ENCODE measurements around the gene L3MBTL1. TPM values are rescaled to one million over a fixed set of nuclear protein-coding genes. Genes with fewer than 3 reads are reported as not detected.

Gene L3MBTL1
- polyA plus RNA-seq, 3 donors, result 0.31 to 9.0 (median 0.36) TPM

DNA sequence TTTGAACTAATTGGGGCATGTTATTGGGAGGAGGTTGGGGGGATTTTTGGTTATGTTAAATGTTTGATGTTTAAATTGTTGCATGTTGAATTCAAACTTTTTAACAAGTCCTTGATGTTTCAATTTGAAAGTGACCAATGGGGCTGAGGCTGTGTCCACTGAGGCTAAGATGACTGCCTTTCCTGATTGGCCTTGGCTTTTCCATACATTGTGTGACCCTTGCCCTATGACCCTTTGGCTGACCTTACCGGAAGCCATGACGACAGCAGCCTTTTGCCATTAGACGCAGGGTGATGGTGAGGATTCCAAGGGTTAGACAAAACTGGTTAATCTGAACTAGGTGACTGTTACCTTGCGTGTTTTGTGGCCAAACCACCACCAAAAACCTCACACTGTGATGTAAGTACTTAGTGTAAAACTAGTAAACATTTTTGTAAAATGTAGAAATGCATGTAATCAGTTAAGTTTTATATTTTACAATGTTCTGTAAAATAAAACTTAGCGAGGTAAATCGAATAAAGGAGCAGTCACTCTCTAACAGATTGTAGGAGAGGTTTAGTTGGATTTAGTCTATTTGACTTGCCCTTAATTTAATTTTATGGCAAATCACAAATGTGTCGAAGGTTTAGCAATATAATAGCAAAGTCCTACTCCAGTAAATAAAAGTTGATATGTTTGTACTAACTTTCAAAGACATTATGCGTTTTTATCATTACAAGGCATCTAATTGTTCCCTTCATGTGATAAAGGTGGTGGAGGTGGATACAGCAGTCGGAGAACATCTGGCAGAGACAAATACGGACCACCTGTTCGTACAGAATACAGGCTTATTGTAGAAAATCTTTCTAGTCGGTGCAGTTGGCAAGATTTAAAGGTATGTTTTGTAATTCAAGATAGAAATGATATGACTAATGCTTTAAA is 48.2 kb upstream of the L3MBTL1 start:
- peaks cover 23% of the 10 kb centered on the region for H3K4me1 Mint-ChIP-seq
- H2AFZ ChIP-seq (ENCODE audit: insufficient read depth, low read depth, low read length, poor library complexity, severe bottlenecking), result no peak overlapping the region
- H3K27me3 Mint-ChIP-seq (ENCODE audit: low read depth in 3 of 3), result peaks cover 4 to 10% (median 6%) of the 10 kb centered on the region in 3 donors
- no peaks in the 10 kb centered on the region for H3K9me3 Mint-ChIP-seq
- no CpG with 5 or more reads among the region's 12 CpGs for WGBS (ENCODE audit: insufficient coverage)
- intact Hi-C loops (cut with micrococcal nuclease), result loop anchor here (5.0 to 10.0 kb wide), 4 partner anchors 133 to 753 kb away; partner anchors contain the start of genes IFT52 (in 2 of the 2), OSER1 (in 2 of the 2) and MYBL2 (in 1 of the 2)
- peaks cover 53 to 54% of the 10 kb centered on the region in 2 donors for H3K36me3 ChIP-seq (replicated peaks in 1 of 2; ENCODE audit: control insufficient read depth in 1 of 2, insufficient read depth in 2 of 2, low read length in 2 of 2)
- peaks cover 58% of the 10 kb centered on the region for H4K20me1 ChIP-seq (ENCODE audit: insufficient read depth, low read length)
- H3K4me2 ChIP-seq (replicated peaks; ENCODE audit: extremely low read depth, low read length, poor library complexity, severe bottlenecking), result peak overlapping the region; percentile 86
- DNase-seq, result peak; percentile 12 to 38 (median 14)
- H3K27me3 ChIP-seq (ENCODE audit: control insufficient read depth in 2 of 2, insufficient read depth in 2 of 2, low read length in 2 of 2), result no peaks in the 10 kb centered on the region
- peak overlapping the region; percentile 80 to 86 (median 81) for H3K4me3 ChIP-seq (replicated peaks in 1 of 3; ENCODE audit: low read depth in 2 of 3, low read length in 3 of 3)
- H3K9ac ChIP-seq (ENCODE audit: insufficient read depth, low read length, poor library complexity, severe bottlenecking), result peak overlapping the region; percentile 99
- H3K79me2 ChIP-seq (ENCODE audit: insufficient read depth, low read length), result peaks cover 61% of the 10 kb centered on the region
- H3K36me3 Mint-ChIP-seq, result peaks cover 49 to 54% of the 10 kb centered on the region in 2 donors
- H3K9me3 ChIP-seq (replicated peaks in 1 of 2; ENCODE audit: control insufficient read depth in 1 of 2, insufficient read depth in 1 of 2, low read length in 2 of 2), result no peaks in the 10 kb centered on the region
- peaks cover 13 to 19% of the 10 kb centered on the region in 2 donors for H3K4me1 ChIP-seq (ENCODE audit: control insufficient read depth in 1 of 2, insufficient read depth in 2 of 2, low read length in 2 of 2)
- H3K27ac Mint-ChIP-seq, result peak overlapping the region in 6 of 7 donors; percentile 53 to 98 (median 84)
- no peak for TF ChIP-seq CTCF (IDR thresholded peaks at IDR 0.05)
- H3K27ac ChIP-seq (ENCODE audit: low read depth in 1 of 2, low read length in 2 of 2), result peak overlapping the region in 1 of 2 donors; percentile 99
- peak overlapping the region; percentile 85 to 93 for H3K4me3 Mint-ChIP-seq

GRCh38 chr20:43460172-43460829 is 47.2 kb upstream of the L3MBTL1 start:
- no peak for TF ChIP-seq CTCF (IDR thresholded peaks at IDR 0.05)
- Mint-ChIP-seq H3K27ac (peak overlapping the region in 1 of 7 donors; percentile 1), H3K36me3 (peaks cover 59 to 64% of the 10 kb centered on the region in 2 donors), H3K4me3 (no peak overlapping the region), H3K9me3 (no peaks in the 10 kb centered on the region), H3K4me1 (peaks cover 23% of the 10 kb centered on the region), H3K27me3 (ENCODE audit: low read depth in 3 of 3) (peaks cover 2 to 5% (median 3%) of the 10 kb centered on the region in 3 donors)
- Histone ChIP-seq H3K36me3 (replicated peaks in 1 of 2; ENCODE audit: control insufficient read depth in 1 of 2, insufficient read depth in 2 of 2, low read length in 2 of 2) (peaks cover 62 to 64% of the 10 kb centered on the region in 2 donors), H4K20me1 (ENCODE audit: insufficient read depth, low read length) (peaks cover 69% of the 10 kb centered on the region), H3K4me2 (replicated peaks; ENCODE audit: extremely low read depth, low read length, poor library complexity, severe bottlenecking) (no peak overlapping the region), H3K4me3 (replicated peaks in 1 of 3; ENCODE audit: low read depth in 2 of 3, low read length in 3 of 3) (no peak overlapping the region), H3K27me3 (ENCODE audit: control insufficient read depth in 2 of 2, insufficient read depth in 2 of 2, low read length in 2 of 2) (no peaks in the 10 kb centered on the region), H2AFZ (ENCODE audit: insufficient read depth, low read depth, low read length, poor library complexity, severe bottlenecking) (no peak overlapping the region), H3K9me3 (replicated peaks in 1 of 2; ENCODE audit: control insufficient read depth in 1 of 2, insufficient read depth in 1 of 2, low read length in 2 of 2) (no peaks in the 10 kb centered on the region), H3K9ac (ENCODE audit: insufficient read depth, low read length, poor library complexity, severe bottlenecking) (no peak overlapping the region), H3K4me1 (ENCODE audit: control insufficient read depth in 1 of 2, insufficient read depth in 2 of 2, low read length in 2 of 2) (peaks cover 13 to 19% of the 10 kb centered on the region in 2 donors), H3K27ac (ENCODE audit: low read depth in 1 of 2, low read length in 2 of 2) (no peak overlapping the region), H3K79me2 (ENCODE audit: insufficient read depth, low read length) (peaks cover 61% of the 10 kb centered on the region)
- intact Hi-C loops (cut with micrococcal nuclease), result loop anchor here in 1 of 2 donors (10.0 kb wide), 1 partner anchor 844 kb away; no protein-coding TSS in a partner anchor
- no peak for DNase-seq
- WGBS (ENCODE audit: insufficient coverage), result 100% methylated on average over 14 of the region's 23 CpGs
